Left ventricle myocardium inferior (tissue), 1 donor: ENCODE results near the gene TIAM1. TPM values are rescaled to one million over a fixed set of nuclear protein-coding genes. Genes with fewer than 3 reads are reported as not detected.

Experiments
- DNase-seq: peaks from one replicate; pipeline ENCODE4 v3.0.0-alpha.2; 2020
- H3K27ac ChIP-seq: fragments of 200-600 bp; replicated peaks from 2 replicates; pipeline ENCODE4 v1.8.0; 2021
- H3K27me3 ChIP-seq: fragments of 200-600 bp; 2 replicates; pipeline ENCODE4 v1.8.0; 2021; ENCODE audit warnings: low read depth
- H3K36me3 ChIP-seq: fragments of 200-600 bp; 2 replicates; pipeline ENCODE4 v1.8.0; 2021
- H3K4me1 ChIP-seq: fragments of 200-600 bp; 2 replicates; pipeline ENCODE4 v1.8.0; 2021
- H3K4me3 ChIP-seq: fragments of 200-600 bp; 2 replicates; pipeline ENCODE4 v1.8.0; 2021; ENCODE audit warnings: mild to moderate bottlenecking, moderate library complexity
- H3K9me3 ChIP-seq: fragments of 200-600 bp; replicated peaks from 2 replicates; pipeline ENCODE4 v1.8.0; 2021
- intact Hi-C: fragments of 100-400 bp; cut with micrococcal nuclease; formaldehyde crosslinking; loops from one replicate; pipeline ENCODE4 v1.11.0; 2022
- total RNA-seq: library from RNA; stranded (reverse); fragmentation: NEBNext Ultra II Directional; extraction: Animal tissue kit (Norgen Biotek cat#: 25700); gene quantifications from one replicate; pipeline ENCODE4 v1.2.1, GENCODE V29; 2021
- TF ChIP-seq, protein P1 (sequence below): fragments of 200-600 bp; IDR thresholded peaks from 2 replicates; pipeline ENCODE4 v1.8.0; 2021; ENCODE audit warnings: antibody characterized with exemption, mild to moderate bottlenecking, borderline replicate concordance
- donor health status: DM: no; HTN: yes; CAD: no; lungs with severe emphysema.

The TIAM1 gene
- total RNA-seq, 1 donor from 2014 or later, result 1.8 TPM

DNA sequence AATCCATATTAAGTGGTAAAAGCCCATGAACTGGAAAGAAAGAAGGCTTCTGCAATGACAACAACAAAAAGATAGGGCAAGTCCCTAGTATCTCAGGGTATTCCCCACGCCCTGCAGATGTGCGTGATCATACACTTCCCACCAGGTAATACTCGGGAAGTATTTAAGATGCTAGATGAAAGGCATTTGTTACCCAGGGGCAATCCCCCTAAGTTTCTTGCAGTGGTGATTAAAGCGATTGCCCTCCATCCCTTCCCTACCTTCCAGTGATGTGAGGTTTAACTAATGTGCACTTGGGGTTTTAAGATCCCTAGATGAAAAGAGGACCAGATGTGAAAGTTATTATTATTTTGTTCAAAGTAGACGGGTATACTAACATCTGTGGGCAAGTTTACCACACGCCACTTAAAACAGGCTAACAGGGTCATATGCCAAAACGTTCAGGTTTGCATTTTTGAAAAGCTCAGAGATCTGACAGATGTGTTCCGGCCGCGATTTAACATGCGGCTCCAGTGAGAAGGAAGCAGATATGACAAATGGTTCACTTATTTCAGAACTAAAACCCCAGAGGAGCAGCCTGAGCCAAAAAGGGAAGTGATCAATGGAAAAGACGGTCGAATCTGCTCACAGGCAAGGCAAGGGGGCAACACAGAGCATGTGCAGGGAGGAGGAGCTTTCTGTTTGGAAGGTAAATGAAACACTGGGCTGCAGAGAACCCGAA lies 17.4 kb downstream of the TIAM1 start:
- H3K36me3 ChIP-seq, result no peaks in the 10 kb centered on the region
- TF ChIP-seq, protein P1, sequence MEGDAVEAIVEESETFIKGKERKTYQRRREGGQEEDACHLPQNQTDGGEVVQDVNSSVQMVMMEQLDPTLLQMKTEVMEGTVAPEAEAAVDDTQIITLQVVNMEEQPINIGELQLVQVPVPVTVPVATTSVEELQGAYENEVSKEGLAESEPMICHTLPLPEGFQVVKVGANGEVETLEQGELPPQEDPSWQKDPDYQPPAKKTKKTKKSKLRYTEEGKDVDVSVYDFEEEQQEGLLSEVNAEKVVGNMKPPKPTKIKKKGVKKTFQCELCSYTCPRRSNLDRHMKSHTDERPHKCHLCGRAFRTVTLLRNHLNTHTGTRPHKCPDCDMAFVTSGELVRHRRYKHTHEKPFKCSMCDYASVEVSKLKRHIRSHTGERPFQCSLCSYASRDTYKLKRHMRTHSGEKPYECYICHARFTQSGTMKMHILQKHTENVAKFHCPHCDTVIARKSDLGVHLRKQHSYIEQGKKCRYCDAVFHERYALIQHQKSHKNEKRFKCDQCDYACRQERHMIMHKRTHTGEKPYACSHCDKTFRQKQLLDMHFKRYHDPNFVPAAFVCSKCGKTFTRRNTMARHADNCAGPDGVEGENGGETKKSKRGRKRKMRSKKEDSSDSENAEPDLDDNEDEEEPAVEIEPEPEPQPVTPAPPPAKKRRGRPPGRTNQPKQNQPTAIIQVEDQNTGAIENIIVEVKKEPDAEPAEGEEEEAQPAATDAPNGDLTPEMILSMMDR, result no peak
- no peak for DNase-seq
- no peak overlapping the region for H3K27ac ChIP-seq
- intact Hi-C loops, result no loop called here
- no peak overlapping the region for H3K4me3 ChIP-seq
- peaks cover 17% of the 10 kb centered on the region for H3K9me3 ChIP-seq
- no peaks in the 10 kb centered on the region for H3K4me1 ChIP-seq
- H3K27me3 ChIP-seq, result no peaks in the 10 kb centered on the region

DNA sequence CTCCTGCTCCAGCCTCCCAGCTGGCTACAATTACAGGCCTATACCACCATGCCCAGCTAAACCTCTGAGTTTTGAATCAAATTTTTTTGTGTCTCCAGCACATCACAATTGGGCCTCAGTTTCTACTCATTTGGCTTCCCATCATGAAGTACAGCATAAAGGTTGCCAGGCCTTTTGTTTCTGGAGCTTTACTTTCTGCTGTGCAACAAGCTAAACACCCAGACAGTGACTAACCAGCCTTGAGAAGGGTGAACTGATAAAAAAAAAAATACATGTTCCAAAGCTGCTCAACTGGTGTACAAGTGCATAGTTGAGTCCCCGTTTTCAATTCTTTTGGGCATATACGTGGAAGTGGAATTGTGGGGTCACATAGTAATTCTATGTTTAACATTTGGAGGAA lies 25.1 kb downstream of the TIAM1 start:
- Histone ChIP-seq H3K4me1 (no peaks in the 10 kb centered on the region), H3K36me3 (no peaks in the 10 kb centered on the region), H3K27me3 (no peaks in the 10 kb centered on the region), H3K4me3 (no peak overlapping the region), H3K9me3 (no peaks in the 10 kb centered on the region), H3K27ac (no peak overlapping the region)
- TF ChIP-seq, protein P1, result no peak
- intact Hi-C loops, result no loop called here
- DNase-seq, result no peak

DNA sequence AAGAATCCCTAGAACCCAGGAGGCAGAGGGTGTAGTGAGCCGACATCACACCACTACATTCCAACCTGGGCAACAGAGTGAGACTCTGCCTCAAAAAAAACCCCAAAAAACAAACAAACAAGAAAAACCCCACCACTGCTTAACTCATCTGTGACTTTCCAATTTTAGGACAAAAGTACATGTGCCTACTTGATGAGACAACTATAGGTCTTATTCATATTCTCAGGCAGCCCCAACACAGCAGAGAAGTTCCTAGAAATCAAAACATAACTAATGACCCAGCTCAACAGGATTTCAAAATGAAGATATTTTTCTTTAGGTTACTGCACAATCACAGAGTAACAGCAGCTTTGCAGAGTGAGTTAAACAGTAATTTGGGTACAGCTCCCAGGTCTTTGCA lies 26.4 kb downstream of the TIAM1 start:
- intact Hi-C loops, result no loop called here
- no peaks in the 10 kb centered on the region for H3K4me1 ChIP-seq
- TF ChIP-seq, protein P1, result no peak
- DNase-seq, result no peak
- H3K9me3 ChIP-seq, result no peaks in the 10 kb centered on the region
- no peak overlapping the region for H3K4me3 ChIP-seq
- no peaks in the 10 kb centered on the region for H3K36me3 ChIP-seq
- H3K27ac ChIP-seq, result no peak overlapping the region
- no peaks in the 10 kb centered on the region for H3K27me3 ChIP-seq

DNA sequence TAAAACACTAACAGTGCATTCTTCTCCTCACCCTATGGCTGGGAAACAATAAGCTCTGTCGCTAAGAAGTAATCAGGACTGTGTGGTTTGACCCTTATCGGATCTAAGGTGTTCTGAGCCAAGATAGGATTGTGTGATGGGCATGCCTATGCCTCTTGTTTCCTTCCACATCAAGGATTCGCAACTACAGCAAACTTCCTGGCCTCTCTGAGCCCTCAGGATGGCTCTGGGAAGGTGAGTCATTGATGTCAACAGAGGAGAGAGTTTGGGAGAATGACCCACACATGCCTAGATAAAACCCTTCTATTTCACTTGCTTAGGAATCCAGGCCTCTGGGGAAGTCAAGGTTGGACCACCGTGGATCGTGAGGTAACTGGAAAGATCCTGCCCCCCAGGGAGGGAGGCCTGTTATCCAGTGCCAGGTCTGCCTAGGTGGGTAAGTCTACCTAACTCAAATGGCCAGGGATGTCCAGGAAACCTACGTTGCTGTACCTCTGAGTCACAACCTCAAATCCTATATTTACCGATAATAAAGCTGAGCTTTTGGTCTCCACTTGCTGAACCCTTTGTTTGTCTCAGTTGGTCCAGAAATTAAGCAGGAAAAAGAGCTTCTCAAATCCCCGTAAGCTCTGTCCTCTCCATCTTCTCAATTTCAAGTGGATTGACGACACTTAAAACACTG lies 27.4 kb downstream of the TIAM1 start:
- Histone ChIP-seq H3K27me3 (no peaks in the 10 kb centered on the region), H3K4me1 (no peaks in the 10 kb centered on the region), H3K4me3 (no peak overlapping the region), H3K27ac (no peak overlapping the region), H3K36me3 (no peaks in the 10 kb centered on the region), H3K9me3 (no peaks in the 10 kb centered on the region)
- TF ChIP-seq, protein P1, result no peak
- no peak for DNase-seq
- intact Hi-C loops, result no loop called here

DNA sequence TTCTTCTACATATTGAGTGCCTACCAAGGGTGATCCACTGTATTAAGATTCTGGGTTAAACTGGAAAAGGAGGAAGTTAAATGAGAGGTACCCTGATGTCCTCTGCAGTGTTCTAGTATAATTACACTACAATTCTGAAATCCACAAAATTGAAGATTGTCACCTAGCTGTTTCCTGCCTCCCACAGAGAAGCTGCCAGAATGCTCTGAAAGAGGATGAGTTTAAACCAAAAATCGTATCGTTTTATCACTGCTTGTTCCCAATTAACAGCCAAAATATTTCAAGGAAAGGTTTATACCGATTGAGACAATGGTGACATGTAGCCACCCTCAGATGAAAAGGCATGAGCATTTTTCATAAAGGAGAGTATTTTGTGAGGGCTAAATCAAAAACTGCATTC lies 28.0 kb downstream of the TIAM1 start:
- no peaks in the 10 kb centered on the region for H3K36me3 ChIP-seq
- H3K4me1 ChIP-seq, result no peaks in the 10 kb centered on the region
- no peak overlapping the region for H3K27ac ChIP-seq
- no peak overlapping the region for H3K4me3 ChIP-seq
- intact Hi-C loops, result no loop called here
- TF ChIP-seq, protein P1, result no peak
- no peak for DNase-seq
- no peaks in the 10 kb centered on the region for H3K9me3 ChIP-seq
- no peaks in the 10 kb centered on the region for H3K27me3 ChIP-seq
